Hepatocyte (in vitro differentiated cells): ENCODE measurements around the gene TOMM22.

Experiments
- CTCF ChIP-seq: fragments of 200-600 bp; sonication (generic); IDR thresholded peaks from 2 replicates; pipeline ENCODE4 v1.5.1; 2016; ENCODE audit warnings: antibody characterized with exemption, mild to moderate bottlenecking; ENCODE audit not compliant: poor library complexity
- EZH2 ChIP-seq: fragments of 200-600 bp; sonication (generic); IDR thresholded peaks from 2 replicates; pipeline ENCODE4 v1.6.1; 2016; ENCODE audit warnings: antibody characterized with exemption, mild to moderate bottlenecking, borderline replicate concordance

GRCh38 chr22:38733724-38734381, 52.1 kb downstream of the TOMM22 start:
- TF ChIP-seq CTCF, result no peak
- TF ChIP-seq EZH2, result no peak
